Suppressor macrophage treated with lipopolysaccharide for 1 hour (primary cell): ENCODE data around the gene OSGIN1.

Experiments used
- DNase-seq, 3 donors: peaks; one replicate each; pipeline ENCODE4 v3.0.0-alpha.2; 2020 to 2022

OSGIN1 gene, protein sequence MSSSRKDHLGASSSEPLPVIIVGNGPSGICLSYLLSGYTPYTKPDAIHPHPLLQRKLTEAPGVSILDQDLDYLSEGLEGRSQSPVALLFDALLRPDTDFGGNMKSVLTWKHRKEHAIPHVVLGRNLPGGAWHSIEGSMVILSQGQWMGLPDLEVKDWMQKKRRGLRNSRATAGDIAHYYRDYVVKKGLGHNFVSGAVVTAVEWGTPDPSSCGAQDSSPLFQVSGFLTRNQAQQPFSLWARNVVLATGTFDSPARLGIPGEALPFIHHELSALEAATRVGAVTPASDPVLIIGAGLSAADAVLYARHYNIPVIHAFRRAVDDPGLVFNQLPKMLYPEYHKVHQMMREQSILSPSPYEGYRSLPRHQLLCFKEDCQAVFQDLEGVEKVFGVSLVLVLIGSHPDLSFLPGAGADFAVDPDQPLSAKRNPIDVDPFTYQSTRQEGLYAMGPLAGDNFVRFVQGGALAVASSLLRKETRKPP

DNA sequence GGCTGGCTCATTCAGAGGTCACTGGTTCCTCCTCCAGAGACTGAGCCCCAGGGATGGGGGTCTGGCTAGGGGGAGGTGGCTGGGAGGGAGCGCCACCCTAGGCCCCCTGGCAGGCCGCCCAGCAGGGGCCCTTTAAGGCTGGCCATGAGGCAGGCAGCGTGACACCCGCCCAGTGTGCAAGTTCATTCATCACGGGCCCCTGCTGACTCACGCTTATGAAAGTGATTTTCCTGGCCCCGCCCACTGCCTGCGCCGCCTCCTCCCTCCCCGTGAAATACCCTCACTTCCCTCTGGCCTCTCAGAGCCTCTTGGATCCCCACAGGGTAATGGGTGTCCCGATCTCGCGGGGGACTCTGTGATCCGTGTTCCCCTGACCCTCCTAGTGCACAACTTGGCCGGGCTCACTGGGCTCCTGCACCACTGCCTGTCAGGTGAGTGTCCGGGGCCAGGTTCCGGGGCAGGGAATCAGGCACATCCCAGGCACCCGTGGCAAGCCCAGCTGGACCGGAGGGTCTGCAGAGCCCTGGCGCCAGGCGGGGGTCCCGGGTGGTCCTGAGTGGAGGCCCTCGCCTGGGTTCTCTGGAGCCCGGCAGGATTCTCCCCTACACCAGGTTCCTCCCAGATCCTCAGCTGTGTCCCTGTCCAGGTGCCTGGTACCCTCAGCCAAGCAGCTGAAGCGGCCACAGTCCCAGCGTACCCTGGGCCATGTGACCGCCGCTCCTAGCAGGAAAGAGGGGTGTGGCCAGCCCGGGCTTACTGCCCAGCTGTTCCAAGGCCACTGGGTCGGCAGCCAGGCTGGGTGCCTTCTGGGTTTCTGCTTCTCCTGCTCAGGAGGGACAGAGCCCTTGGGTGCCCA is at the start of gene OSGIN1:
Gene OSGIN1, plus strand, starts transcription at position 301 of the 856 bp plus-strand sequence. CDS start 4,432 bp downstream, outside the sequence.
- DNase-seq = peak; percentile 97 to 98 (median 98)

GRCh38 chr16:83903751-83904150 is 49.3 kb upstream of the OSGIN1 start:
- DNase-seq = no peak

DNA sequence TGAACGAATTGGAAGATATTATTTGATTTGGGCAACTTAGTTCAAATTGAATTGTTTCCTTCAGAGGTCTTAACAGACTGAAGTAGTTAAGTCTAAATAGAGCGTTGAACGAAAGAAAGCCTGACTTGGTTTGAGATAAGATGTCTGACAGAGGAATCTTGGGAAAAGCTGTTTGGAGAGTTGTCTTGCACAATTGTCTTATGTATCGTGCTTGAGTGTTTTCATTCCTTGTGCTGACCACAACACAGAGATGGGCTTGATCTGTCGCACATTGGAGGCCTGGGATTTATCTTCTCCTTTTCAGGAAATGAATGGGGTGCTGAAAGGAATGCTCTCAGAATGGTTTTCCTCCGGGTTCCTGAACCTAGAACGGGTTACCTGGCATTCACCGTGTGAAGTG is 46.4 kb upstream of the OSGIN1 start:
- no peak for DNase-seq

GRCh38 chr16:83907111-83907510 is 45.9 kb upstream of the OSGIN1 start:
- DNase-seq = no peak

DNA sequence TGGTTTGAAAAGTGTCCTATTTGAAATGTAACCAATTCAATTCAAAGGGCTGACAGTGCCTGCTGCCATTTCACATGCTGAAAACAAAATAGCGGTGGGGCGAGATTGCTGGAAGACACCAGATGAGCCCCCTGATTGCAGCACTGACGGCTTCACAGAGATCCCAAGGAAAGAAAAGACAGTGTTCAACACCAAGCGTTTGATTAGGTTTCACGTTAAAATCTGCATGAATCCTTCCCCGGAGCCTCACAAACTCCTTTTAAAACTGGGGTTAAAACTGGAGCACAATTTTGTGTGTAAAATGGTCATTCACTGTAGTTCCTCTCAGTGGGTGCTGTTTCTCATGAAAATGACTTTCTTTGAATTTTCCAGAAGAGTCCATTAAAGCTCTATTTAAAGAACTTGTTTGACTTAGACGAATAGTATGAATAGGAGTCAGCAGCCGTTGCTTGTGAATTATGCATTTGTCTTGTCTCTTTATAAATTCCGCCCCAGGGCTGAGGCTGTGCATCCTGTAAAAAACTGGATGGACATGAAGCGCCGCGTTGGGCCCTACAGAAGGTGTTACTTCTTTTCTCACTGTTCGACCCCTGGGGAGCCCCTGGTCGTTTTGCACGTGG is 45.3 kb upstream of the OSGIN1 start:
- no peak for DNase-seq

DNA sequence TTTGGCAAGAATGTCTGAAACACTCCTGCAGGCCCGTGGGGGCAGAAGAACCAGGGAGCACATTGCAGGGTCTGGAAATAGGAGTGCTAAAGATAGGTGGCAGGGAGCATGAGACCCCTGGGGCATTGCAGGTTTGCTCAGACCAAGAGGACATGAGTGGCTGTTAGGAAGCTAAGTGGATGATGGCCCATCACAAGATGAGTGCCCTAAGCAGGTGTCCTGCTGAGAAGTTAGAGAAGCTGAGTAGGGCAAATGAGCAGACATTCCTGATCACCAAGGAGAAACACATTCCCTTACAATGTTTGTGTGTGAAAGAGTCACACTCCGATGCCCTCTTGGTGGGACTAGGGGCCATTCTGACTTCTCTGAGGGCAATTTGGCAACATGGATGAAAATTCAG is 44.2 kb upstream of the OSGIN1 start:
- DNase-seq = no peak

DNA sequence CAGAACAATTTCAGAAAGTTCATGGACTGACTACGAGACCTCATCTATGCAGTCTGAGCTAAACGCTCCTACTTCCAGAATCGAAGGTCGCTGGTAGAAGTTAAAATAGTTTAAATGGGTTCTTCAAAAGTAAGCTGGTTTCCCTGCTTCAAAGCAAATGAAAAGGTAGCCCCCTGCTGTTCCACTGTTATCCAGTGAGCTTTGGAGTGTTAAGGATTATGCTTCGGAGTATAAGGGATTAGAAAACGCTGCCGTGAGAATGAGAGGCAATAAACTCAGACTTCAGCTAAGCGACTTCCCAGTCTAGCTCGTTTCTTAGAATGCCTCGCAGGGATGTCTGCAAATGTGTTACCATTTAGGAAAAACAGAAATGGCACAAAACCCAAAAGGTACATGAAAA is 41.8 kb upstream of the OSGIN1 start:
- no peak for DNase-seq

GRCh38 chr16:83912519-83913244 is 40.4 kb upstream of the OSGIN1 start:
- no peak for DNase-seq

DNA sequence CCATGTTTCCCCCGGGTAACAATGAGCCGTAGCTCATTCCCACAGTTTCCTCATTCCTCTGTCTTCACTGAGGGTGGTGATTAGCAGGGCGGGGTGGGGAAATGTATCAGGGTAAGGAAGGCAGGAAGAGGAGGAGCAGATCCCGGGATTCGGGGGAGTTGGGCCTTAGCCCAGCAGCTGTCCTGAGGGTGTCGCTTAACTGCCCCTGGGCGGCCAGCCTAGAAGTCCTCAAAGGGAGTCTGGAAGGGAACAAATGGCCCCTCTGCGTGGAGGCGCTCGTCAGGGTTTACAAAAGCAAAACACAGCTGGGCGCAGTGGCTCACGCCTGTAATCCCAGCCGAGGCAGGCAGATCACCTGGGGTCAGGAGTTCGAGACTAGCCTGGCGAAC is 39.8 kb upstream of the OSGIN1 start:
- DNase-seq = no peak

- no peak for DNase-seq
Observed at GRCh38 chr16:83914091-83914710, 38.8 kb upstream of the OSGIN1 start.

- DNase-seq = no peak
Observed at GRCh38 chr16:83915081-83915480, 38.0 kb upstream of the OSGIN1 start.

GRCh38 chr16:83915491-83915890 is 37.5 kb upstream of the OSGIN1 start:
- no peak for DNase-seq

GRCh38 chr16:83917152-83918120 is 35.6 kb upstream of the OSGIN1 start:
- no peak for DNase-seq

DNA sequence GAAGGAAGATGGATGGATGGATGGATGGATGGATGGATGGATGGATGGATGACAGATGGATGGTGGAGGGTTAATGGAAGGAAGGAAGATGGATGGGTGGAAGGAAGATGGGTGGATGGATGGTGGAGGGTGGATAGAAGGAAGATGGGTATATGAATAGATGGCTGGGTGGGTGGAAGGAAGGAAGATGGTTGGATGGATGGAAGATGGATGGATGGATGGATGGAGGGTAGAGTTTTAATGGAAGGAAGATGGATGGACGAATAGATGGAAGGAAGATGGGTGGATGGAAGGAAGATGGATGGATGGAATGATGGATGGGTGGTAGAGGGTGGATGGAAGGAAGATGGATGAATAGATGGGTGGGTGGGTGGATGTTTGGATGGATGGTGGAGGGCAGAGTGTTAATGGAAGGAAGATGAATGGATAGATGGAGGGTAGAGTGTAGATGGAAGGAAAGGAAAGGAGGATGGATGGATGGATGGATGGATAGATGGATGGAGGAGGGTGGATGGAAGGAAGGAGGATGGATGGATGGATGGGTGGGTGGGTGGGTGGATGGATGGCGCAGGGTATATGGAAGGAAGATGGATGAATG is 32.0 kb upstream of the OSGIN1 start:
- DNase-seq = no peak

DNA sequence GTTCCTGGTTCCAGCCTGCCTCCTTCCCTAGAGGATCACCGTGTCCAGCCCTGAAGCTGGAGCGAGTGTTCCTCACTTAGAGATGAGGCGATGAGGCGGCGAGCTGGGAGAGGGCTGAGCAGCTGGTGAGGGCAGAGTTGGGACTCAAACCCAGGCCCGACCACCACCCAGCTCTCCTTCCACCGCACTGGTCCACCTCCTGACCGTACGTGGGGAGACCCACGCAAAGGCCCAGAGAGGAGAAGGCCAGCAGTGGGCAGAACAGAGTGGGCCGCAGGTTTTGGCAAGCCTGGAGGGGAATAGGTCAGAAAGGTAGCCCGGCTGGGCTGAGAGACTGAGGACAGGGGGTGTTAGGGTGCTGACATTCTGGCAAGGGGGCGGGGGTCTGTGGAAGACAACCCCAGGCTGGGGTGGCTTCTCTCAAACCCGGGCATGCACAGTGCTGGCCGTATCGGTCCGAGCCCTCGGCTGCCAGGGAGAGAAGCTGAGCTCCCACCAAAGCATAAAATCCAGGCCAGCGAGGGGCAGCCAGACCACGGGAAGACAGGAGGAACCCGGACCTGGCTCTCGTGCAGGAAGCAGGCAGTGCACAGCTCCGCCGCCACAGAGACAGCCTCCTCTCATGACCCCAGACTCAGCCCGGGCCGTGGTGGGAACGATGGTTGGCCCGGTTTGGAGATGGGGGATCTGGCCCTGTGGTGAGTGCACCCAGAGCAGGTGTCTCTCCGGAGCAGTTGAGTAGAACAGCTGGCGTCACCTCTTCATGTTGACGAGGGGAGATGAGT is 29.3 kb upstream of the OSGIN1 start:
- no peak for DNase-seq

GRCh38 chr16:83924686-83925085 is 28.4 kb upstream of the OSGIN1 start:
- DNase-seq = no peak

- no peak for DNase-seq
Observed at GRCh38 chr16:83925095-83925905, 27.7 kb upstream of the OSGIN1 start.

DNA sequence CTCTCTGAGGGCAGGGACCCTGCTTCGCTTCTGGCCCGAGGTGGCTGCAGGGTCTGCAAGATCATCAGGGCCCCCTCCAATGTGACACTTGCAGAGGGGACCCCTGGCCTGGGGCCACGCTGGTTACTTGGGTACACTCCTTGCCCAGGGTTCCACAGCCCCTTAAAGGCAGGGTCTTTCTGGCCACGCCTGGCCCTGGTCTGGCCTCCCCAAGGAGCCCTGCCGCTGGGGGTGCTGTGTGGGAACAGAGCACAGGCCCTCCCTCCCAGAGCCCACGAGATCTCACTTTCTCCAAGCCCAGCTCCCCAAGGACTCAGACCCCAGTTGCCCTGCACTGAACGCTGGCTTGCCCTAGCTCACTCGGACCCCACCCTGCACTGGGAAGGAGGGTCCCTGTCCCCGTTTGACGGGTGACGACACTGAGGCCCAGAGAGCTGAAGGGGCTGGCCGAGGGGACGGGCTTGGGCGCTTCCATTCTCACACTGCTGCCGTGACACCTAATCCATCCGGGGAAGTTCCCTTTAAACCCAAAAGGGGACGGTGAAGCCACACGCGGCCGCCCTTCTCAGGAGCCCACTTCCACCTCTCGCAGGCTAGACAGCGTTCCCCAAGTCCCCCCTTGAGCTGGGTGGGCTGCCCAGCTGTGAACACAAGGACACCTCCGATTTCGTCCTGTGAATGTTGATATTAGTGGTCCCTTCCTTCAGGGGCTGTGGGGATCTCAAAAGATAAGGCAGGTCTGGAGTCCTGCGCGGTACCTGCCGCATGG is 26.9 kb upstream of the OSGIN1 start:
- no peak for DNase-seq
